HK-2 (cell line): ENCODE data around the gene FAM110C.
A peak's percentile ranks its signal among the peaks of the same experiment; 100 is the strongest.
"Not testable (repeated sequence)": the region's sequence is repeated elsewhere in the genome, so short reads cannot be mapped to it uniquely, and the experiment has no call there.

Experiments
- DNase-seq: peaks from one replicate; pipeline ENCODE4 v3.0.0-alpha.2; 2018; ENCODE audit not compliant: unreplicated experiment

Gene FAM110C

DNA sequence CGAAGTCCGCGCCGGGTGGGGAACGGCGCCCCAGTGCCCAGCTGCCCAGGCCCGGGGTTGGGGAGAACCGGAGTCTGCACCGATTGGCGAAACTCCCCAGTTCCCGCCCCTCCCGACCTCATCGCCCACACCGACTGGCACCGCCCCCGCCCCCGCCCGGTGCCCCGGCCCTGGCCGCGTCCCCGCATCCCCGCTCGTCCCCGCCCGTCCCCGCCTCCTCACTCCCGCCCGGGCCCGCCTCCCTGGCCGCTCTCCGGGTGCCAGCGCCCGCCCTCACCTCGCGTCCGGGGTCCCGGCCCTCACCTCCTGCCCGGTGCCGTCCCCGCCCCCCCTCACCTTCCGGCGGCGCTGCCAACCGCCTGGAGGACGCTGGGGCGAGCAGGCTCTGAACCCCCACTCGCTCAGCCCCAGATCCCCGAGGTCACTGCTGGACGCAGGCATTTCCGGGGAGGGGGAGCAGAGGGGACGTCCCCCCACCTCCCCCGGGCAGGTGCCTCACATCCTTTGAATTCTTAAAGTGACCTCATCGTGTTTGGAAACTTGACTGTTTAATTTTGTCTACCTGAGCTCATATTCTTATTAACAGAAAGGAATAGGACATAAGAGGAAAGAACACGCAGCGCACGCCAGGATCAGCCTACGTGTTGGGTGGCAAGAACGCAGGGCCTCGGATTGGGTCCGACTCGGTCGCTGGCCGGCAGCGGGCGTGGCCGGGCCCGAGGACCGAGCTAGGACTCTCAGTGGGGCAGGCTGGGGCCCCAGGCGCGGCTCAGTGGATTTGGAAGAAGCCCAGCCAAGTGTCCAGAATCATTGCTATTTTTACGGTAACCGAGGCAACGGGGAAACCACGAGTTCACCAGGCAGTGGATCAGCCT lies at the start of gene FAM110C:
Gene FAM110C, minus strand, starts transcription at position 35 of the 875 bp plus-strand sequence. CDS start 120 bp downstream, outside the sequence.
- DNase-seq: peak; percentile 69

- no peak for DNase-seq
These were observed 46.0 kb upstream of the FAM110C start for GRCh38 chr2:92326-92725.

DNA sequence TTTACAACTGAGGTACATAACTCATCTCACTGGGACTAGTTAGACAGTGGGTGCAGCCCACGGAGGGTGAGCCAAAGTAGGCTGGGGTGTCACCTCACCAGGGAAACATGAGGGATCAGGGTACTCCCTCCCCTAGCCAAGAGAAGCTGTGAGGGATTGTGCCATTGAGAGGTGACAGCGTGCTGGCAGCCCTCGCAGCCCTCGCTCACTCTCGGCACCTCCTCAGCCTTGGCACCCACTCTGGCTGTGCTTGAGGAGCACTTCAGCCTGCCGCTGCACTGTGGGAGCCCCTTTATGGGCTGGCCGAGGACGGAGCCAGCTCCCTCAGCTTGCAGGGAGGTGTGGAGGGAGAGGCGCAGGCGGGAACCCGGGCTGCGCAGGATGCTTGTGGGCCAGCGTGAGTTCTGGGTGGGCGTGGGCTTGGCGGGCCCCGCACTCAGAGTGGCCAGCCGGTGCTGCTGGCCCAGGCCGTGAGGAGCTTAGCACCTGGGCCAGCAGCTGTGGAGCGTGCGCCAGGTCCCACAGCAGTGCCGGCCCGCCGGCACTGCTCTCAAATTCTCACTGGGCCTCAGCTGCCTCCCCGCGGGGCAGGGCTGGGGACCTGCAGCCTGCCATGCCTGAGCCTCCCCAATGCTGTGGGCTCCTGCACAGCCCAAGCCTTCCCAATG lies 44.5 kb upstream of the FAM110C start:
- no peak for DNase-seq

DNA sequence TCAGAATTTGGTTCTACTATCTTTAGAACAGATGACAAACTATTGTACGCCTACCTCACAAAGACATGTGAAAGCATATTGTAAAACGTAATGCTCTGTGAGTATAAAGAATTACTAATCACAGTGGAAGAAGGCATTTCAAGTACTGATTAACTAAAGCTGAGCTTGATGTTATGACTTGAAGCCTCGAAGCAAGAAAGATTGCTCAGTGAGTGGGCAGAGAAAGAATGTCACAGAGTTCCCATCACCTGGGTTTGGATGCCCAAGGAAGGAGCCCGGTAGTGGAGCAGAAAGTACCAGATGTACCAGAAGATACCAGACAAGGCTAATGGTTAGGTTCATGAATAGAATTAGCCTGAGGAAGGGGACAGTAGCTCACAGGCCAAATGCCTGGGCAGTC lies 39.5 kb upstream of the FAM110C start:
- peak; percentile 13 for DNase-seq

DNA sequence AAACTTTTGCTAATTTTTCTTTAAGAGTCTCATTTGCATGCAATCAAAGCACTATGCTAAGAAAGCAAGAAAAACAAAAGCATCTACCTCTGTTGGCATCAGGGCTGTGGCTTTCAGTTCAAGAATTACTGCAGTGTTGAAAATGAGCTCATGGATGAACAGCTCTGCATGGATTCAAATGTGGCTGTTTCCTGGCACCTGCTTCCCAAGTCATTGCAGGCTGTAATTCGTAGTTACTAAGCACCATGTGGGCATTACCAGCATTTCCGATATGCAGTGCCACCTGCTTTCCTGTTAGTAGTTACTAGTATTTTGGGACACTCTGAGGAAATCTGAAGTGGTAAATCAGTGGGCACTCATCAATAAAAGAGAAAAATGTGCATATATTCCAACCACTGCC lies 37.8 kb upstream of the FAM110C start:
- DNase-seq: no peak

DNA sequence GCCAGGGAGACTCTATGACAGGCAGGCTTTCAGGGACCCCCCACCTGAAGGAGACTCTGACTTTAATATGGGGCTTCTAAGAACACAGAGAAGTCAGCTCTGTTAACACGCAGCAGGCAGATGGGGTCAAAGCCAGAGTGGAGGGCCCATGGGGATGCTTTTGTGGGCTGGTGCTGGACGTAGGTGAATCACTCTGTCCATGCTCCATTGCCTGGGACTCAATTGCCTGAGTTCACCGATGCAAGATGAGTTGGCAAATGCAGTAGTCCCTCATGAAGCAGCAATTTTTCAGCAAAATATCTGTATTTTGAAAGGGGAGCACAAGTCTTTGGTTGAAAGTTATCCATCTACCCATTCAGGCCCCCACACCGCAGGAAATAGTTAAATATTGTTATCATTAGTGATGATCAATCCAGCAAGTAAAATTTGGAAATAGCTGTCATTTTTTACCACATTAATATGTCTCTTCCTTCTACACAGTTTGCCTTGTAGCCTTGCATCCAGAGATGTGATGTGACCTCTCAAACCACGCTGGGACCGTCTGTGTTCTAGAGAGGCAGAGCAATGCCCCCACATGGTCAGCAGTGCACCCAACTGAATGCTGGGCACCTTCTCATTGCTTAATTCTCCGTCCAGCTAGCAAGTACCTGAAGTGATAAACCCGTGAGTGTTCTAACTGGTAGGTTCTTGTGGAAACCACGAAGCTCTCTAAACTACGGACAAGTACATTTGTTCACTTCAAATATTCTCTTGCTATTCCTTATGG lies 34.8 kb upstream of the FAM110C start:
- no peak for DNase-seq

GRCh38 chr2:80378-80777 lies 34.1 kb upstream of the FAM110C start:
- DNase-seq: no peak

GRCh38 chr2:71309-72035 lies 25.2 kb upstream of the FAM110C start:
- DNase-seq: no peak

DNA sequence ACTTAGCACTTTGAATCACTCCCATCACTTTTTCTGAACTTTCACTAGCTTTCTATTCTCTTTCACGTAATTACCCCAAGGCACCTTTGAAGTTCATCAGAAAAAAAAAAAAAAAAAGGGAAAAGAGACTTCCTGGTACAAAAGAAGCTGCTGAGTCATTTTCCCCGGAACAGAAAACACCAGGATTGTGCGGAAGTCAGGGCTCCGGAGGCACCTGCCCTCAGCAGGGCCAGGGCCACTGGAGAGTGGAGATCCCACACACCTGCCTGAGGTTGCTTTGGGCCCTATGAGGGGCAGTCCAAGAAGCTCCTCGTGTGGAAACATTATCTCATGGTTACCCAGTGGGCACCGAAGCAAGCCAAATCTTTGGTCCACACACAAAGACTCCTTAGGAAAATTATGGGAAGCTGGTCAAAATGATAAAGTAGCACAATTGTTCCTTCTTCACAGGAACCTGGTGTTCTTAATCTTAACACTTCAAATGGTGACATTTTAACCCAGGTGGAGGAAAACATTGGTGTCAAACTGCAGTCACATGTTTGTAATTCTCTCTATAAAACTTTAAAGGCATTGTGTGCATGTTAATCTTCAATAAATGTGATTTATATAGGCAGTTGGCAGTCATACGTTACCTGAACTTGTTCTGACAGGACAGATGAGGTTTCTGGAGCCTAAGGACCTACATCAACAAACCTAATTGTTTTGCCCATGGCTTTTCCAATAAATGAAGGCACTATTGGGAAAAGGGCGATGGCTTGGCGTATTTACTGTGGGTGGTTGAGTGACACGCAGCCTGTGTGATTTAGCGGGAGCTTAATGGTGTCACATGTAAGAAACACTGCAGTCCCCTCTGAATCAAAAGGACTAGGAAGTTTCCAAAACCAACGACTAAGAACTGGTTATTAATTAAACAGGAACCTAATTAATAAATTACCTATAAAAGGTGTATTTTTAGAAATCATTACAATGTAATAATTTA lies 23.4 kb upstream of the FAM110C start:
- DNase-seq: peak; percentile 31

- DNase-seq: not testable (repeated sequence)
These were observed 22.3 kb upstream of the FAM110C start for GRCh38 chr2:68637-69036.

DNA sequence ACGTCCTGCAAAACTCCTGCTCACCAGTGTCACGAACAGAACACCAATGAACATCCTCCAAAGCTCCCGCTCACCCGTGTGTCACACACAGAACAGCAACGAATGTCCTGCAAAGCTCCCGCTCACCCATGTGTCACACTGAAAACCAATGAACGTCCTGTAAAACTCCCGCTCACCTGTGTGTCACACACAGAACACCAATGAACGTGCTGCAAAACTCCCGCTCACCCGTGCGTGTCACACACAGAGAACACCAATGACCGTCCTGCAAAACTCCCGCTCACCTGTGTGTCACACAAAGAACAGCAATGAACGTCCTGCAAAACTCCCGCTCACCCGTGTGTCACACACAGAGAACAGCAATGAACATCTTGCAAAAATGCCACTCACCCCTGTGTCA lies 20.5 kb upstream of the FAM110C start:
- no peak for DNase-seq

- no peak for DNase-seq
These were observed 18.8 kb upstream of the FAM110C start for GRCh38 chr2:65121-65520.

DNA sequence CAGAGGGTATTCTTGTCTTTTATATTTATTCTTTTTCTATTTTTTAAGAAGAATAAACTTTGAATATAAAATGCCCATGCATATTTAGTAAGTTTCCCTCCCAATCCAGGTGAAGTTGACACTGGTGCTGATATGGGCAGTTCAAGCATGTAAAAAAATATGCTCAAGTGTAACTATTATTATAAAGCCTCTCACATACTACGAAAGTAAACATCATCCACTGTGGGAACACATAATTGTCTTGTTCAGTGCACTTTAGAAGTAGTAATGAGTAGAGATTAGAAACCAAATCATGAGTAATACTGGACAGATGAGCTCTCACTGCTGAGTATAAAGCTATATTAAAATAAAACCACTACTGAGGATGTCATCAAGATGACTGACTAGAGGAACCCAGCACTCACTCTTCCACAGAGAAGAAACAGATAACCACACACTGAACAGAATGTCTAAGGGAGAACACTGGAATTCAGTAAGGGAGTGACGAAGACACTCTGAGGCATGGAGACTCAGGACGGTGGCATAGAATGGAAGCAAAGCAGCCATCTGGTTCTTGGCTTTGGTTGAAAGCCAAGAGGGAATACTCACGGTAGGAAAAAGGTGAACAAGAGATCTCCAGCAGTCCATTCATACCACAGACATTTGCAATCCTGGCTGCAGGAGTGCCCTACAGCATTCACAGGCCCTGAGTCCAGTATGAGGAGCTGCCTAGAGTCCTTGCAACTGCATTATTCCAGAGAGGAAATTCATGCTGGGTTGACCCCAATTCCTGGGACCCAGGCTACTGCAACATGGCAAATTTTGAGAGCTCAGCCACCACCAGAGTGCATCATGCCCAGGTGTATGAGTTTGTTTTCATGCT lies 9.5 kb upstream of the FAM110C start:
- DNase-seq: no peak

- no peak for DNase-seq
These were observed 5.3 kb upstream of the FAM110C start for GRCh38 chr2:51613-52012.

- DNase-seq: no peak
These were observed 1.4 kb upstream of the FAM110C start for GRCh38 chr2:47737-48136.

DNA sequence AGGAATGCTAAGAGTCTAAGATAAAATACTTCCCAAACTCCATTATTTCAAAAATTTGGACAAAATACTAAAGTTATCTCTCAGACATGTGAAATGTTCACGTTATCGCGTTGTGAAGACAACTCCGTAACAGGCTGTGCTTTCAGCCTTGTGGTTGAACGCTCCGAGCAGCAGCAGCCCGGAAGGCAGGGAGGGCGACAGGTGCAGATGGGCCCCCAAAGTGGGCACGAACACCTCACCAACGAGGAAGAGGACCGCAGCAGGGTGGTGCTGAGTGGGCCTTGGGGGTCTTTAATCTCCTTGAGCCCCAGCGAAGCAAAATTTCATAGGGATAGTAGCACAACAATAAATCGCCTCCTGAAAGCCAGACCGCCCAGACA lies 1.0 kb upstream of the FAM110C start:
- DNase-seq: no peak

DNA sequence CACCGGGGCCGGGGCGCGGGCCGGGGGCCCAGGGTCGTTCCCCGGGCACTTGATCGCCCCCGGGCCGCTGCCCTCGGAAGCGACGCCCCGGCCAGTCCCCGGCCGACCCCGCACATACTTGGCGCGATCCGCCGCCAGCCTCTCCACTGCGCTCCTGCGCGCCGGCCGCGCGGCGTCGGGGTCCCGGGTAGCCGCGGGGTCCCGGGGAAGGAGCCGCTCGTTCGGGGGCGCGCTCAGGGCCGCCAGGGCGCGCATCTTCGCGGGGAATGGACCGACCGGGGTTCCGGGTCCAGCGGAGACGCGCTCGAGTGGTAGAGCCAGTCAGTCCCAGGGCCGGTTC lies 204 bp downstream of the FAM110C start:
- peak; percentile 15 for DNase-seq

- no peak for DNase-seq
These were observed 769 bp downstream of the FAM110C start for GRCh38 chr2:45342-46130.

GRCh38 chr2:44748-45341 lies 1.5 kb downstream of the FAM110C start:
- no peak for DNase-seq
